ENCODE results near the gene MAP3K9.

The MAP3K9 gene

DNA sequence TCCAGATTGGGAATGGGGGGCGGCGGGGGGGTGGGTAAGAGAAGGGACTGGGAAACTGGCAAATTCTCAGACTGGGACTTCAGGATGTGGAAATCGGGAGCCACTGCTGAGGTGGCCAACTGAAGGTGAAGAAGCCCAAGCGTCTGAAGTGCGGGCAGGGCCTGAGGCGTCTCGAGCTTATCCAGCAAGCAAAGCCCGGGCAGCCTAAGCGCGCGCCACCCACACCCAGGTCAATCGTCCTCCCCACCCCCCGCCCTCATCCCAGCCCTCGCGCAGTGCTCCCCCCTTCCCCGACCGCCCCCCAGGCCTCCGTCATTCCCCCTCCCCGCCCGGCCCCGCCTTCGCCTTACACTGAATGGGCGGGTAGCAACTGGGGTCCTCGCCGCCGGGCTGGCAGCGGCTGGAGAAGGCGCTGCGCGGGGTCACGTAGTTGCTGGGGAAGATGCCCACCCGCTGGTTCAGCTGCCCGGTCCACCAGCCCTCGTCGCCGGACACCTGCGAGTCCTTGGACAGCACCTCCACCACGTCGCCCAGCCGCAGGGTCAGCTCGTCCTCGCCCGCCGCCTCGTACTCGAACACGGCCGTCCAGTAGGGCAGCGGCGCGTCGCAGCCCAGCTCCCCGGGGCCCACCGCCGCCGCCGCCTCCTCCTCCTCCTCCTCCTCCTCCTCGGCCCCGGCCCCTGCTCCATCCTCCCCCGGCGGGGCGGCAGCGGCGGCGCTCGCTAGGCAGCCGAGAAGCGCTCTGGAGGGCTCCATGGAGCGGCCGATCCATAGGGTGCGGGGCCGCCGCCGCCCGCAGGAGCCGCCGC, 693 bp downstream of the MAP3K9 start:
- Mint-ChIP-seq H3K27ac (peak overlapping the region; percentile 61), H3K4me1 (ENCODE audit: low read depth) (peaks cover 6% of the 10 kb centered on the region), H3K27me3 (ENCODE audit: low read depth) (peaks cover 18% of the 10 kb centered on the region), H3K4me3 (peak overlapping the region; percentile 79), H3K9me3 (no peaks in the 10 kb centered on the region), H3K36me3 (ENCODE audit: low read depth) (peaks cover 2% of the 10 kb centered on the region)

DNA sequence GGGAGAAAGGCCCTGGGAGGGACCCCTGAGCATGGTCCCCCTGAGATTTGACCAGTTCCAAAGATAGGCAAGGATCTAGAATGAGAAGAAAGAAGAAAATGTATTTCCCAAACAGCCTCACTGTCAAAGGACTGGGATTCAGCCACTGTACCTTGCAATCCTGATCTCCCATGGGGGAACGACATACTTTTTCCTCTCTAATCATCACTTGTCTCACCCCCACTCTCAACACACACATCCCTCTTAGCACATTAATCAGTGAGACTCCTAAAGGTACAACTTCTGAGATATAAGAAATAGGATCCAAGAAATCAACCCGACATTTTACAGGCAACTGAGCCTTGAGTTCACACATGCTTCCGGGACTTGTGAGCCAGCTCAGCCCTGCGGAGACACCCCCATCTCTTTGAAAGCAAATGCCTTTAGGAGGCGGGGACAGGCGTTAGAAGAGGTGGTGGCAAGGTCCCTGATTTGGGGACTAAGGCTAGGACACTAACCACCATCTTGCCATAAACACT, 1.4 kb downstream of the MAP3K9 start:
- peak overlapping the region; percentile 79 for H3K4me3 Mint-ChIP-seq
- H3K27me3 Mint-ChIP-seq (ENCODE audit: low read depth) = peaks cover 18% of the 10 kb centered on the region
- no peaks in the 10 kb centered on the region for H3K9me3 Mint-ChIP-seq
- H3K36me3 Mint-ChIP-seq (ENCODE audit: low read depth) = peaks cover 2% of the 10 kb centered on the region
- H3K4me1 Mint-ChIP-seq (ENCODE audit: low read depth) = peaks cover 6% of the 10 kb centered on the region
- H3K27ac Mint-ChIP-seq = peak overlapping the region; percentile 61

DNA sequence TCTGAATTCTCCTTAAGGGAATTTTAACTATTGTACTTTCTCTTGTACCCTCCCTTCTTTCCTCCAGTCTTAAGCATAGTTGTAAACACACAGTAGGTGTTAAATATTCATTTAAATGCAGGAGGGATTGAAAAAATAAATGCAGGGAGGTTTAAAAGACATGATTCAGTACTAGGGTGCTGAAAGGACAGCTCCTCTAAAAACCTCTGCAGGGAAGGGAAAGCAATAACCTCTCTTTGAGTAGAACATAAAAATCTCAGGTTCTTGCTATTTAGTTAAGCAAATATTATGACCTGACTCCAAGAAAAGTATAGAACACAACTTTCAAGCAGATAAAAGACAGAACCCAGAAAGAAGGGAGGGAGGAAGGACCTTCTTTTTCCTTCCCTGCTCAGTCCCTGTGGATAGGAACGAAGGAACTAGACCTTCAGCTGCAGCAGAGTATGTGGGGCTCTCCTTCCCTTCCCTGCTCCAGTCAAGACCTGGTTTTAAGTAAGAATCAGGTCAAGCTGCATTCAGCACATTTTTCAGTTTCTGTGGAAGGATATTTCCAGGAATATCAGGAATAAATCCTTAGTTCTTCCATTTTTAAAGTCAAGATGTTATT, 4.7 kb downstream of the MAP3K9 start:
- peaks cover 18% of the 10 kb centered on the region for H3K27me3 Mint-ChIP-seq (ENCODE audit: low read depth)
- no peak overlapping the region for H3K4me3 Mint-ChIP-seq
- H3K27ac Mint-ChIP-seq = no peak overlapping the region
- H3K4me1 Mint-ChIP-seq (ENCODE audit: low read depth) = peaks cover 6% of the 10 kb centered on the region
- peaks cover 6% of the 10 kb centered on the region for H3K36me3 Mint-ChIP-seq (ENCODE audit: low read depth)
- no peaks in the 10 kb centered on the region for H3K9me3 Mint-ChIP-seq

DNA sequence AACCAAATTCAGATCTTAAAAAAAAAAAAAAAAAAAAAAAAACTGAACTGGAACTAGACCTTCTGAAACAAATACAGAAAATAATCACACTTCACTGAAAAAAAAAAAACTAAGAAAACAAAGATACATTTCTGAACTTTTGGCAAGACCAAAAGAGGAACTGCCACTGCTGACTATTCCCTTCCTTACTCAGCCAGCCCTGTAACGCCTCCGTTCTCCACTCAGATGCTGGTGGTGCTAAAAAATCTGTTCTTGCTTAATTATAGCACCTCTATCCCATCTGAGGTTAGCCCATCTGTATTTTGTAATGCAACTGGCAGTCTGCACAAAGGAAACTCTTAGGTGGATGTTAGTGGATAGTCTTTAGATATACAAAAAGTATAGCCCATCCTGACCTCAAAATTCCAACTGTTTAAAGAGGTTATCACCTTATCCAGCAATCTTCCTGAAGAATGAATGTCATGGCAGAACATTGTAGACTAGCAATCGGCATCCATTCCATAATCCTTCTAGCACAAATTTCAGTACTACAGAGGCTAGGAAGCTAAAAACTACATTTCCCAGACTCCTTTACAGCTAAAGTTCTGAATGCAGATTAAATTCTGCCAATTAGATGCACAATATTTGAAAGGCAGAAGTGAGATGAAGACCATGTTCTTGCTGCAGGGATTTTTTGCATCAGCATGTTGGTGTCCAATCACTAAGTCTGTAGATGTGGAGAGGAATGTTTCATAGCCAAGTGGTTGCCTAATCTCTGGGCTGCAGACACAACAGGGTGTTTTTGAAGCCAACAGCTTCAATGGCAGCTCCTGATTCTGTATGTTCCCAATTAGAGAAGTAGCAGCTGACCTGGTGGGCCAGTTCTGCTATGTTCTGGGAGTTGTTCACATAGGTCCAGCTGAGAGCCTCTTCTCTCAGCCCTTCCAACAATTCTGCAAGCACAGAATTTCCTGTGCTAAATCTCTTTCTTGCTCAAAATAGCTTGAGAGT, 5.7 kb downstream of the MAP3K9 start:
- Mint-ChIP-seq H3K4me3 (no peak overlapping the region), H3K27ac (no peak overlapping the region)

DNA sequence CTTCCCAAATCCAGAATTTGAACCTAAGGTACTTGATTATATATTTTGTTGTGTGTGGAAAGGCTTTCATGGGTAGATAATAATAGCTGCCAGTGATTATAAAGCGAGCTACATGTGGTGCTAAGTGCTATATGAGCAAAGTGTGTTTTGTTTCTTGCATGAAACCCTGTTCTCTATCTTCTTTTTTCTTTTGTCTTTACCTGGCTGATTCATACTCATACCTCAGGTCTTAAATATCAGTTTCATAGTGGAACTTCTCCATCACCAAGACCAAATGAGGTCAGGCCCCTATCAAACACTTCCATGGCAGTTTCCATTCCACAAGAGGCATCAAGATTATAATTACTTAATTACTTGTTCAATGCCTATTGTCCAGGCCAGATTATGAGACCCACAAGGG, 6.9 kb downstream of the MAP3K9 start:
- Mint-ChIP-seq H3K27me3 (ENCODE audit: low read depth) (peaks cover 12% of the 10 kb centered on the region), H3K4me1 (ENCODE audit: low read depth) (peaks cover 2% of the 10 kb centered on the region), H3K27ac (no peak overlapping the region), H3K4me3 (no peak overlapping the region), H3K36me3 (ENCODE audit: low read depth) (peaks cover 5% of the 10 kb centered on the region), H3K9me3 (no peaks in the 10 kb centered on the region)

More for the DNA sequence above, 5.7 kb downstream of the MAP3K9 start:
- peaks cover 6% of the 10 kb centered on the region for H3K36me3 Mint-ChIP-seq (ENCODE audit: low read depth)
- peaks cover 6% of the 10 kb centered on the region for H3K4me1 Mint-ChIP-seq (ENCODE audit: low read depth)
- H3K27me3 Mint-ChIP-seq (ENCODE audit: low read depth) = peaks cover 18% of the 10 kb centered on the region
- H3K9me3 Mint-ChIP-seq = no peaks in the 10 kb centered on the region

DNA sequence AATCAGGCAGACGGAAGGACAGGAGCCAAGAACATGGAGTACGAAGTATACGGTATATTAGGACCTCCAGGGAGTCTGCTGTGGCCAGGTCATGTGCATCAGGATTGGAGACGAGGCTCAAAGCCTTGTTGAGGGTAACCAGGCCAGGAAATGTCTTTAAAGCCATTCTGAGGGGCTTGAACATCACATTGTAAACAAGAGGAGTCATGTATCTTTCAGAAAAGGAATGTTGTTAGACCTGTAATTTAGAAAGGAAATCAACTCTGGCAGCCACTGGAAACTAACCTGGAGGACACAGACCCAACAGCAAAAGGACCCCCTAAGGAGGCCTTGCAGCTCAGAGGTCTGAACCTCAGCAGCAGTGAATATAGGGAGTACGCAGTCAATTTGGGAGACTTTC, 7.5 kb downstream of the MAP3K9 start:
- no peak overlapping the region for H3K4me3 Mint-ChIP-seq
- H3K4me1 Mint-ChIP-seq (ENCODE audit: low read depth) = peaks cover 2% of the 10 kb centered on the region
- H3K36me3 Mint-ChIP-seq (ENCODE audit: low read depth) = peaks cover 5% of the 10 kb centered on the region
- no peaks in the 10 kb centered on the region for H3K9me3 Mint-ChIP-seq
- no peak overlapping the region for H3K27ac Mint-ChIP-seq
- H3K27me3 Mint-ChIP-seq (ENCODE audit: low read depth) = peaks cover 9% of the 10 kb centered on the region

DNA sequence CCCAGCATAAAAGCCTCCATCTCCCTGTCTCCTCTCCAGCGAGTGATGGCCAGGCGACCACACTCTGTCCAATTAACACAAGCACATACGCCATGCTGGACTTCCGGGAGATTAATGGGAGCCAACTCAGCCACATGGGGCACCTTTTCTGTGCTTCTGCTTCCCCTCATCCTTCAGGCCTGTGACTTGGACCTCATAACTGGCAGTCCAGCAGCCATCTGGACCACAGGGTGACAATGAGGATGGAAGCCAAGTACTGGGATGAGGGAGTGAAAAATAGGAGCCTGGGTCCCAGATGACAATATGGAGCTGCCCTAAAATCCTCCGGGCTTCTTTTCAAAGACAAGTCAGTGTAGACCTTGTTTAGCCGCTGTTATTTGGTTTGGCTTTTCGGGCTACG, 12.8 kb downstream of the MAP3K9 start:
- no peaks in the 10 kb centered on the region for H3K27me3 Mint-ChIP-seq (ENCODE audit: low read depth)
- no peak overlapping the region for H3K27ac Mint-ChIP-seq
- H3K36me3 Mint-ChIP-seq (ENCODE audit: low read depth) = peaks cover 7% of the 10 kb centered on the region
- H3K9me3 Mint-ChIP-seq = no peaks in the 10 kb centered on the region
- H3K4me1 Mint-ChIP-seq (ENCODE audit: low read depth) = no peaks in the 10 kb centered on the region
- no peak overlapping the region for H3K4me3 Mint-ChIP-seq

DNA sequence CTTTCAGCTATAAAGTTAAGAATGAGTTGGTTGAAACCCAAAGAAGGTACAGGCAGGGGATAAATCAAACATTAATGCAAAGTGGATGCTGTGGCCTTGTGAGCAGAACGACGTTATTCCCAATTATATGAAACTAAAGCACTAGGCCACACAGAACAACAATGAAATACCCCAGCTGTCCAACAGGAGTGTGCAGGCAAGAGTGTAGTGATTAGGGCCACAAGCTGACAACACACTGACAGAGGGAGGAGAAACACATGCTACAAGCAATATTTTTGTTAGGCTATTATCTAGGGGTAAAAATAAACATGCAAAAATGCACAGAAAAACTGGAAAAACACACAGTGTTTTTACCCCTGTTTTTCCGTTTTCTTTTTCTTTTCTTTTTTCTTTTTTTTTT, 15.0 kb downstream of the MAP3K9 start:
- H3K36me3 Mint-ChIP-seq (ENCODE audit: low read depth) = peaks cover 3% of the 10 kb centered on the region
- no peak overlapping the region for H3K4me3 Mint-ChIP-seq
- no peaks in the 10 kb centered on the region for H3K9me3 Mint-ChIP-seq
- H3K27me3 Mint-ChIP-seq (ENCODE audit: low read depth) = no peaks in the 10 kb centered on the region
- no peaks in the 10 kb centered on the region for H3K4me1 Mint-ChIP-seq (ENCODE audit: low read depth)
- no peak overlapping the region for H3K27ac Mint-ChIP-seq

DNA sequence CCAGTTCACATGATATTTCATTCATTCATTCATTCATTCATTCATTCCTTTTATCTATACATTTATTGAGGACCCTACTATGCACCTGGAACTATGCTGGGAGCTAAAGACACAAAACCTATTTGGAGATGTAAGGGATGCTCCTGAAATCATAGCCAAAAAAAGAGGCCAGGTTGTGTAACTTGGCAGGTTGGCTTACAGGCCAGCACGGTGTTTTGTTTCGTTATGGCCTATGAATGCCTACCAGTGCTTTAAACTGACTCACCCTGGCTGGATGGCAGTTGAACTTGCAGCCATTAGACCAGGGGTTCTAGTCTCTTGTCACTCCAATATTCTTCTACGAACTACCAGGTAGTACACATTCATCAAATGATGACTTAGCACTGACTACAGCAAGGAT, 15.7 kb downstream of the MAP3K9 start:
- Mint-ChIP-seq H3K4me1 (ENCODE audit: low read depth) (no peaks in the 10 kb centered on the region), H3K36me3 (ENCODE audit: low read depth) (peaks cover 3% of the 10 kb centered on the region), H3K4me3 (no peak overlapping the region), H3K9me3 (no peaks in the 10 kb centered on the region), H3K27ac (no peak overlapping the region), H3K27me3 (ENCODE audit: low read depth) (no peaks in the 10 kb centered on the region)

DNA sequence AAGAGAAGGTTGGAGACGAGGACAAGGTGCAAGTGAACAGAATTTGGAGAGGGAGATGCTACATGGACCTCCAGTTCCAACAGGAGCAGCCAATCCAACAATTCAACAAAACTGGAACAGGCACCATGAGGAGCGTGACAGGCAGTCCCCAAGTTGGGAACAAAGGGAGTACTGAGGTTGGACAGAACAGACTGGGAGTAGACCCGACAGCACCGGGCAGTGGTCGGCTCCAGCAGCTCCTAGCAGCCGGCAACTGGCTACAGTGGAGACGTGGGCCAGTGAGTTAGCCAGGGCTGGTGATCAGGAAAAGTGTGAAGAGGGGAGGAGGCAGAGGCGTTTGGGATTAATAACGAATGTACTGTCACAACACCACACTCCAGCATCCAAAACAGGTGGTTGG, 16.4 kb downstream of the MAP3K9 start:
- Mint-ChIP-seq H3K4me1 (ENCODE audit: low read depth) (no peaks in the 10 kb centered on the region), H3K36me3 (ENCODE audit: low read depth) (peaks cover 3% of the 10 kb centered on the region), H3K27me3 (ENCODE audit: low read depth) (no peaks in the 10 kb centered on the region), H3K4me3 (no peak overlapping the region), H3K27ac (no peak overlapping the region), H3K9me3 (no peaks in the 10 kb centered on the region)

DNA sequence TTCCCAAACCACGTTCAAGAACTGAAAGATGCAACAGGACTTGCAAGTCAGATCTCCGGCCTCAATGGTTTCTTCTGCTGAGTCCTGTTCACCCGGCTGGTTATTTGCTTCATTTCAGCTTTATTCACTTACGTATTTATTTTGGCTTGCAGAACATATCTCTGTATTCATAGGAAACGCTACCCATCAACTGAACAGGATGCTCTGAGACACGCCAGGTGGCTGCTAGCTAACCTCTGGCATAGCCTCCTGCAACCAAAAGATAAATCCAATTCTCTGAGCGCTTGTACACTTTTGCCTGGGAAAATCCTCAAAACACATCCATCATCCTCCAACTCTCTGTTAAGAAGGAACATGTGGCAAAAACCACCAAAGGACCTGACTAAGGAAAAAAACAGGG, 17.3 kb downstream of the MAP3K9 start:
- Mint-ChIP-seq H3K4me1 (ENCODE audit: low read depth) (no peaks in the 10 kb centered on the region), H3K27ac (no peak overlapping the region), H3K36me3 (ENCODE audit: low read depth) (peaks cover 3% of the 10 kb centered on the region), H3K4me3 (no peak overlapping the region), H3K9me3 (no peaks in the 10 kb centered on the region), H3K27me3 (ENCODE audit: low read depth) (no peaks in the 10 kb centered on the region)

DNA sequence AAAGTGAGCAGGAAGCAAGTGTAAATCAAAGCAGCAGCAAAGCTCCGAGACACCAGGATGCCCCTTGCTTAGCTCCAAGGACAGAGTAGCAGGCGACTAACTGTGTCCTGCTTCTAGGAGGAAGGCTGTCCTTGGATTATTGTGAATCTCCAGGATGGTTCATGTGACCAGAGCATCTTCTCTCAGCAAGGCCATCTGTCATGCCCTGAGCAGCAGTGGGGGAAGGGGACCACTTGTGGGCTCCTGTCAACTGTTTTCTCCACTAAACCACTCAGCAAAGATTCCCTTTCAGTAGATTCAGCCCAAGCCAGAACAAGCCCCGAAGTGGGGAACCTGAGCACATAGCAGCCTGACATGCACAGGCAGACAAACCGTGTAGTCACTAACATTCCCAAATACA, 19.4 kb downstream of the MAP3K9 start:
- Mint-ChIP-seq H3K27me3 (ENCODE audit: low read depth) (no peaks in the 10 kb centered on the region), H3K4me3 (no peak overlapping the region), H3K9me3 (no peaks in the 10 kb centered on the region), H3K36me3 (ENCODE audit: low read depth) (peaks cover 3% of the 10 kb centered on the region), H3K4me1 (ENCODE audit: low read depth) (no peaks in the 10 kb centered on the region), H3K27ac (no peak overlapping the region)

DNA sequence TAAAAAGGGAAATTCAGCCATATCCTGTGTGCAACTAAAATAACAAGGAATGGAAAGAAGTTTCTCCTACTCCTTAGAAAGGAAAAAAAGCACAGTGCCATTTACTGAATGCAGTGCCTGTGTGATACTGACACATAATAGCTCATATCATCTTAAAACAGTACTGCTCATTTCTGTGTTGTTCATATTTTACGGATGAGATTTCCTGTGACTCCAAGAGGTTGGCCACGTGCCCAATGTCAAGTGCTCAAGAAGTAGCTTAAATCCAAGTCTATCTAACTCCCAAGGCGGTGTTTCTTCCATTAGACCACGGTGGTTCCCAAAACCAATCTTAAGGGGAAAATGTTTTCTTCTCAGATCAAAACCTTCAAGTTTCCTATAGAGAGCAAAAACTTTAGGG, 20.0 kb downstream of the MAP3K9 start:
- Mint-ChIP-seq H3K27ac (no peak overlapping the region), H3K36me3 (ENCODE audit: low read depth) (peaks cover 3% of the 10 kb centered on the region), H3K4me1 (ENCODE audit: low read depth) (no peaks in the 10 kb centered on the region), H3K27me3 (ENCODE audit: low read depth) (no peaks in the 10 kb centered on the region), H3K4me3 (no peak overlapping the region), H3K9me3 (no peaks in the 10 kb centered on the region)

DNA sequence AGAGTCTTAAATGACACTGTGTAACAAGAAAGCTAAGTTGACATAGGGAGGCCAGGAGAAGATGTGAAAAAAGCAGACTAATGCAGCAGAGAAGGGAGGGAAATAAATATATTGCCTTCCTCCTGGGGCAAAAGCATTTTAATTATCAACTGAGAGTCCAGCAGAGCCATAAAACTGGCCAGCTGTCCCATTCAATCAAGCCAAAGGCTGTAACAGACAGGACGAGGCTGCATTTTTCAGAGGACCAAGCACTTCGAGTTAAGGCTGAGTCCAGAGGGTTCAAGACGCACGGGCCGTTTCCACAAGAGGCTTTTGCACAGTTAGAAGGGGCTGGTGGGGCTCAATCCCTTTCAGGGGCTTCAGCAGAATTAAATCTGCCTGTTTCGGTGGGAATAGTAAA, 20.4 kb downstream of the MAP3K9 start:
- H3K9me3 Mint-ChIP-seq = no peaks in the 10 kb centered on the region
- H3K4me1 Mint-ChIP-seq (ENCODE audit: low read depth) = no peaks in the 10 kb centered on the region
- no peak overlapping the region for H3K4me3 Mint-ChIP-seq
- H3K27ac Mint-ChIP-seq = no peak overlapping the region
- H3K27me3 Mint-ChIP-seq (ENCODE audit: low read depth) = no peaks in the 10 kb centered on the region
- H3K36me3 Mint-ChIP-seq (ENCODE audit: low read depth) = peaks cover 3% of the 10 kb centered on the region
